Activated T-cell treated with anti-CD3 and anti-CD28 coated beads for 4 hours (primary cell): ENCODE measurements around the gene ARL15.

Source experiments
- DNase-seq: peaks from one replicate; pipeline ENCODE4 v3.0.0-alpha.2; 2020

ARL15 gene

DNA sequence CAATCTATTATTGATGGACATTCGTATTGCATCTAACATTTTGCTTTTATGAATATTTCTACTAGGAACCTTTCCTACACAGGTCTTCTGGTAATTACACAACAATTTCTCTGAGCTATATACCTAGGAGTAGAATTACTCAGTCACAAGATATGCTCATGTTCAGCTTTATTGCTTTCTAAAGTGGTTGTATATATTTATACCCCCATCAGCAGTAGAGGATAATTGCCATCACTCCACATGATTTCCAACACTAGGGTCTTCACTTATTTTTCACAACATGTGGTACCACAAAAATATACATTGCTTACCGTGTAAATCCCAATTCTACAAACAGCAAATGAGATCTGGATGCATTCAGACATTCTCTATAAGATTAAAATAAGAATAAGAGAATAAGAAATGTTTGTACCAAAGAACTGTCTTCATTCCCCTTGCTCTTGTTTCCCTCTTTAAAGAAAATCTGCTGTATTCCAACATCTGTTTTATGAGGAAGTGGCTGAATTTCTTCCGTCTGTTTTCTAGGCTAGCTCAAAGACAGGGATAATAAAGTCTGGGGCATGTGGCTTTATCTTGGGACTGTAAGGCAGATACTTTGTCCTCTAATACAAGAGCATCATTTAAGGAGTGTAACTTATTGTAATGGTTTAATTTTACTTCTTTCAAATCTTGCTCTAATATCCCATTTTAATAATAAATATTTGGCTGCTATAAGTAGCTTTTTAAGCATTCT lies 28.2 kb downstream of the ARL15 start:
- DNase-seq: no peak

DNA sequence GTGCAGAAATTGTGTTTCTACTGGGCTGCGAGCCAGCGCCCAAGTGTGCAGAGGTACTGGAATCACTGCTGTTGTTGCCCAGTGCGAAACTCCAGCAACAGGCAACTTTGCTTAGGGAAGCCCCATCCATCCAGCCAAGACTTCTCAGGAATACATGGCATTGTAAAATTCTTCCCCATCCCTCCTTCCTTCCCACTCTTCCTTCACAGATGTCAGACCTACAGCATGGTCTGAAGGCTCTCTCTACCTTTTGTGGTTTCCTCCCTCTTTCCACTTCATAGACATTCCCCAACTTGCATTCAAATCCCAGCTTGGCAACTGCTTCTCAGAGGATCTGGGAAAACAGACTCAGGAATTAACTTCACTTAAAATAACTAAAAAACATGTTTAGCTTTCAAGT lies 30.4 kb downstream of the ARL15 start:
- no peak for DNase-seq

DNA sequence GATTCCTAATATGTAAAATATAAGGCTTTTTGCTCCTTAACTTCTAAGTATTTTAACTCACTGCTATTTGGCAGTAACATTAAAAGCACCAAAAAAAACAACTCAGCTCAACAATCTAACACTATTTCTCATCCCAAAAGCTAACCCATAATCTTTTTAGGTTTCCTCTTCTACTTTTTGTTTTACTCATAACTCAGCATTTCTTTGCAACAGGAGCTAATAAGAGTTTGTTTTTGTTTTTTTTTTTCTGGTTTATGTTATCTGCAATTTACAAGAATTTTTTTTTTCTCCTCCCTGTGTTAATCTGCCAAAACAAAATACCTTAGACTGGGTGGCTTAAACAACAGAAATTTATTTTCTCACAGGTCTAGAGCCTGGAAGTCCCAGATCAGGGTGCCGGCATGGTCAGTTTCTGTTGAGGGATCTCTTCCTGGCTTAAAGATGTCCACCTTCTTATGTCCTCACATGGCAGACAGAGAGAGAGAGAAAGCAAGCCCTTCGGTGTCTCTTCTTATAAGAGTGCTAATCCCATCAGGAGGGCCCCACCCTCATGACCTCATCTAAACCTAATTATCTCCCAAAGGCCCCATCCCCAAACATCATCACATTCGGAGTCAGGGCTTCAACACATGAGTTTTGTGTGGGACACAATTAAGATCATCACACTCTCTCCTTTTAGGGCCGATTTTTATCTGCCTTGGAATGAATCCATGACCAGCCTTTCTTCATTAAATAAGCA lies 31.2 kb downstream of the ARL15 start:
- no peak for DNase-seq

DNA sequence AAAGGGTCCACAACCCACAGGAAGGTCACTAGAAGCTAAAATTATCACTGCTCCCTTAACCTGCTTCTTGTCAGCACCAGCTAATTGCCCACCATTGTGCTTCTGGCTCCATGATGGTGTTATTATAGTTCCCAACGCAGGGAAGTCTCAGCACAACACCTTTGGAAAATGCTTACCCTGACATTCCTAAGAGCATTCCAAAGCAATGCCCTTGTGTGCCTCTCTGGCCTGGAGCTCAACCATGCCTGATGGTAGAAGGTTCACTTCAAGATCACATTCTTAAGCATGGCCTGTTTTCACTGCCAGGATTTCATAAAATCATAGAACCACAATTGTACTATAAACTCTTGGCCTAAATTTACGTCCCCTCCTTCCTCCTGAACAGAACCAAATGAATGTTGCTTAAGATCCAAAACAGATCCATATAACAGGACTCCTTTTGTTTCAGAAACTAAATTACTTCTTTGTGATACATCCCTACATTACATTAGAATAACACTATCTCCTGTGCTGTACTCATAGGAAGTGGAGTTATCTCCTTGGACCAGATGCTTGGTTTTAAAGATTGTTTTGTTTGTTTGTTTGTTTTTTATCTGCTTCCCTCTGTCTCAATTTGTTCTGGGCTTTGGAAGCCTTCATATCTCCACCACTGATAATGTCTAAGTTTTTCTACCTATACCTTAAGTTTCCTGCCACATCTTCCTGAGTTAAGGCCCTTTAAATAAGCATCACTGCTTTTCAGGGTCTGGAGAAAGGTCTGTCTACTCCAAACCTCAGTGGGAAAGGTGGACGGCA lies 32.1 kb downstream of the ARL15 start:
- no peak for DNase-seq

DNA sequence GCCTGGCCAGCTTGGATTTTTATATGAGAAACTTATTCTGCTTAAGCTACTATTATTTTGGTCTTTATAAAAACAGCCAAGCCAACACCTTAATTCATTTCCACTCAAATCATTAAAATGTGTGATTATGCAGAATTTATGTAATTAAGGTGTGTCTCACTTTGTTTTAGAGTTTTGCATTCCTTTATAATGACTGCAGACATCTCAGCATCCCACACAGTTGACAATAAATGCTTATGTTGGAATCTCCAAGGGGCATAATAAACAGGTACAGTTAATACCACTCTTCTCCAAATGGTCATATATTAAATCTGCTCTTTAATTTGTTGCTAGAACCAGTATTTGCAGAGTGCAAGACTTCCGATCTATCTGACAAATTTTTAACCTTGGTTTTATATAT lies 34.3 kb downstream of the ARL15 start:
- no peak for DNase-seq

DNA sequence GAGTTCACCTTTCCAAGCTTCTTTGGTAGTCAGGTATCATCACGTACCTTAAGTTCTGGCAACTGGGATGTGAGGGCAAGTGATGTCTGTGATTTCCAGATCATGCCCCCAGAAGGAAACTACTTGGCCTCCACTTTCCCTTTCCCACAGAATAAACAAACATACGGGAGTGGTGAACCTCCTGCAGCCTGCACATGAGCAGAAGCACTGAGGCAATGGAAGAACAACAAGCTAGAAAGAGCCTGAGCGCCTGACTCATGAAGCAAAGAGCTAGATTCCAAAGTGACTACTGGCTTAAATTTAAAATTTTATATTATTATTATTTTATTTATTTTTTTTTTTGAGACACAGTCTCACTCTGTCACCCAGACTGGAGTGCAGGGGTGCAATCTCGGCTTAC lies 35.0 kb downstream of the ARL15 start:
- no peak for DNase-seq

DNA sequence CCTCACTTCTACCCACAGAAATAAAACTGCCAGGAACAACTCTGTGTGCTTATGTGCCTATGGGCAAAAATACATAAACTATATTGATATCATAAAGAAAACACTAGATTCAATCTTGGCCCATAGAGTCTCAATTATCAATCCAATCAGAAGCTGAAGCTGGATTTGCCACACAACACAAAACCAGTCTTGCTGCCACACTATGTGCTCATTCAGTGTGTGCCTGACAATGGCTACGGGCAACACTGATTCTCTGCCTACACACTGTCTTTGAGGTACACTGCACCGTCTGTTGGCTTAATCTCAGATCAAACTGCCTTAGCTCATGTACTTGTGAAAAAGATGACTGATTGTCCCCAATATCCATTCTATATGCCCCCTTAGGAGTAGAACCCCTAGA lies 35.4 kb downstream of the ARL15 start:
- no peak for DNase-seq

DNA sequence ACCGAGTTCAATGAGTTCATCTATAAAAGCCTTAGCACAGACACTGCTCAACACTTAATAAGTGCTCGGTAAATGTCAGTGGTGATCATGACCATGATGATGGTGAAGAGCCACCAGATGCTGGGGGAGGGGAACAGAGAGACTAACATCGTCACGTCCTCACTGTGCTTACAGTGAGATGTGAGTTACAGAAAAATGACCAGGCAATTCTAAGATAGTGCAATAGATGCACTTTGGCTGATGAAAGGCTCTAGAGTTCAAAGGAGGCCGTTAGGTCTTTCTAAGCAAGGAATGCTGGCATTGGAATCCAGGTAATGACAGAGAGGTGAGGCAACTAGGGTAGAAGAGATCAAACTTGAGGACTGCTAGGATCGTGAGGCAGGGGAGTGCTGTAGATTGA lies 36.7 kb downstream of the ARL15 start:
- no peak for DNase-seq

DNA sequence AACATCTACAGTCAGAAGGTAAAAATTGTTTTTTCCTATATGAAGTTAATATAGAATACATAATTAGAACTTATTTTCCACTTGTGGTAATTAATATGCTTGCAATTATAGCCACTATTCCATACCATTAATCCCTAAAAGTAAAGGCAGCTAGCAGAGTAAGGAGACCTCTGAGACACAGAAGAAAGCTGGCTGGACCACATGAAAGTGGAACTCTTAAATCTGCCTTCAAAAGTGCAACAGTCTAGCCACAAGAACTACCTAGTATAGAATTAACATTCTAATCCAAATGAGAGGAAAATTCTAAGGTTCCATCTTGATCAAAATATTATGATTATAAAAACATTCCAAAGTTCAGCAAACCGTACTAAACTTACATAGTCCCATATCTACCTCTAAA lies 37.6 kb downstream of the ARL15 start:
- DNase-seq: no peak

DNA sequence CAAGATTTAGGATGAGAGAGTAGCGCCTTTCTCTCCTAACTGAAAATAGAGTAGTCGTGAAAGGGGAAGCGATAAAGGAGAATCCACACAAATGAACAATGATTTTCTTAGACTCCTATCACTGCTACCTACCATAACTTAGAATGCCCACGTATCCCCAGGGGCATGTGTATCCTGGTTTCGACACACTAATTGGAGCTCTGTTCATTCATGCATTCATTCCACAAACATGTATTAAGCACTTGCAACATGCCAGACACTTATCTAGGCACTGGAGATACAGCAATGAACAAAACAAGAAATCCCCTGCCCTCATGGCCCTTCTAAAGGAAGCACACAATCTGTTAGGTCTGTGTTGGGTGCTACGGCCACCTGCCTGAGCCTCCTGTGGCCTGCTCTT lies 40.0 kb downstream of the ARL15 start:
- DNase-seq: no peak

DNA sequence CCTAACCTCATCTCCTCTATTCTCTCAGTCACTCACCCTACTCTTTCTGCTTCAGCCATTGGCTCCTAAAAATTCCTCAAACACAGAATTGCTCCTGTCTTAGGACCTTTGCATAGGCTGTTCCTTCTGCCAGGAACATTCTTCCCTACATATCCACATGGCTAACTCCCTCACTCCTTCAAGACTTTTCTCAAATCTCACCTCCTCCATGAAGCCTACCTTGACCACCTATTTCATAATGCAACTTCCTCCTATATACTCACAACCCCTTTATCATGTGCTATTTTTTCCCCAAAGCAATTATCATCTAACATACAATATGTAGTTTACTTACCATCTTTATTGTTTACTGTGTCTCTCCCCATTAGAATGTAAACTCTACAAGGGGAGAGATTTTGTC lies 45.8 kb downstream of the ARL15 start:
- no peak for DNase-seq

DNA sequence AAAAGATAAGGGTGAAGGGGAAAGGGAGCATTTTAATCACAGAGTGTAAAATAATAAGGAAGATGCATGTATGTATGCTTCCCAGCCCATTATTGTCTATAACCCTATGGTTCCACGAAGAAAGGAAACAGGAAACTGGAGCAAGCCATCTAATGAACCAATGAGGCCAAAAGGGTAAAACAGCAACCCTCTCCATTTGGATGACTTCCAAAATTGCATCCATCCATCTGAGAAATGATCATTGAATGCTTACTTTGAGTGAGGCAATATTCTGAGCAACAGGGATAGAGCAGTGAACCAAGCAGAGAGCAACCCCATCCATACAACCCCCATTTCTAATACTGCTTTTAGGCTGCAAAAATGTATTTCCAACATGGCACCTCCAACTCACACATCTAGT lies 46.9 kb downstream of the ARL15 start:
- no peak for DNase-seq

DNA sequence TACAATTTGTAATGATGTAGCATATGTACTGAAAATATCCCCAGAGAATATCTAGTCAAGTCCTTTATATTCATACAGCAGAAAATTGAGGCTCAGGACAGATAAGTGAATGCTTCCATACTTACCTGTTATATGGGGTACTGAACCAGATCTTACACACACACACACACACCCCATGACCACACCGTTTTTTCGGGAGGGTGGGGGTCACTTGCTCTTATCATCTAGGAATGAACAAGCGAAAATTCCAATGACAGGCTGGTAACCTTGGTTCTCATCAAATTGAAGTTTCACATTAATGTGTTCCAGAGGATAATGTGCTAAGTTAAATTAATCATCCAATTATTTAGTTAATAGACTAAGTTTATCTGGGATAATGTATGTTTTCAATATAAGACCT lies 48.8 kb downstream of the ARL15 start:
- DNase-seq: no peak

DNA sequence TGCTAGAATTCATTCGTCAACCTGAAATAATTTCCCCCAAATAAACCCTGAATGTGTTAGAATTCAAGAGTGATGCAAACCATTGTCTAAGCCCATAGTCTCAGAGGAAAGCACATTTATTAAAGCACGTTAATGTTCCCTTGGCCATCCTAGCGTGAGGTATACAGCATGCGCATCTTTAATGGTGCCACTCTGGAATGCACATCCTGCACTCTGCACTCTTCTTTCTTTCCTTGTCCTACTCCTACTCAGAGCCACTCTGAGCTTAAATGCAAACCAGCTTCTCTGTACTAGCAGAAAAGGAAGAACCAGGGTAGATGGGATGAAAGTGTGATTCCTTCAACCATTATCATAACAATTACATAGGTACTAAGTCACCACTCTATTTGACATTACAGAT lies 50.4 kb downstream of the ARL15 start:
- DNase-seq: no peak

DNA sequence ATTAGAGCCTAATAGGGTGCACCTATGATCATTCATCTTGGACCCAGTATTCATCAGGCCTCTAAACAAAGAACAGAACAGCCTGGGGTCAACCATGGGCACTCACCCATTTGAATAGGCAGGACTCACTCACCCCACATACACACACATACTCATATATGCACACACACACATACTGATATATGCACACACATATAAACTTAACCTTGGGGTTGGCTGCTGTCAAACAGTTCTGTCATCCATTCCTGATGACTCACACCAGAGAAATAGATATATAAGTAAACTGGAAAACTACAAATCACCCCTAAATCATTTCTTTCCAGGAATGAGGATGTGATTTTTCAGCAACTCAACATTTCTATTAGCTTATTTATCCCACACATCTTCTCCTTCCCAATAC lies 51.3 kb downstream of the ARL15 start:
- no peak for DNase-seq

DNA sequence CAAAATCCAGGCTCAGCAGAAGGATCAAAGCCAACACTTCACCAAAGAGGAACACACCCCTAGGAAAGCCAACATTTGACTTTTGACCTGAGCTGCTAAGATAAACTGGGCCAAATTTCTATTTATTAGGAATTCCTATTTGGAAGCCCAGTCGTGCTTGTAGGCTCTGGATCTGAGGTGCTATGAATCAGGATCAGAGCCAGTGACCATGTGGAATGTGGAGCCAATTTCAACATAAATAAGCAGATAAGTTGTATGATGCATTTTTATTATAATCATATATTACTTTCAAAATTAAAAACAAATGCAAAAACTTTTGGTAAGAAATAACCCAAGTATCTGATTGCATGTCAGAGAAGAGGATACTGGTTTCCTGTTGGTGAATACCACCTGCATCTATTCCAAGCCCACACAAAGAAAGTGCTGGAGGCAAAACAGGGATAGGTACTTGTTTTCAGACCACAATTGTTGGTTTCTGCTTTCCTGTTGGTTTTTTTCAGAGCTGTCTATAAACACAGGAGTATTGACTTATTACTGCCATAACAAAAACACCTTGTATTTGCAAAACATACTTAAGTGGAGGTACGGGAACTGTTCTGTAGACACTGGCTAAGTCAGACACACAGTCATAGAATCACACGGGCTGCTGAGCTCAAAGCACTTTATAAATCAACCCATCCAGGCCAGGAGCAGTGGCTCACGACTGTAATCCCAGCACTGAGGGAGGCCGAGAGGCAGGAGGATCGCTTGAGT lies 52.8 kb downstream of the ARL15 start:
- DNase-seq: no peak

DNA sequence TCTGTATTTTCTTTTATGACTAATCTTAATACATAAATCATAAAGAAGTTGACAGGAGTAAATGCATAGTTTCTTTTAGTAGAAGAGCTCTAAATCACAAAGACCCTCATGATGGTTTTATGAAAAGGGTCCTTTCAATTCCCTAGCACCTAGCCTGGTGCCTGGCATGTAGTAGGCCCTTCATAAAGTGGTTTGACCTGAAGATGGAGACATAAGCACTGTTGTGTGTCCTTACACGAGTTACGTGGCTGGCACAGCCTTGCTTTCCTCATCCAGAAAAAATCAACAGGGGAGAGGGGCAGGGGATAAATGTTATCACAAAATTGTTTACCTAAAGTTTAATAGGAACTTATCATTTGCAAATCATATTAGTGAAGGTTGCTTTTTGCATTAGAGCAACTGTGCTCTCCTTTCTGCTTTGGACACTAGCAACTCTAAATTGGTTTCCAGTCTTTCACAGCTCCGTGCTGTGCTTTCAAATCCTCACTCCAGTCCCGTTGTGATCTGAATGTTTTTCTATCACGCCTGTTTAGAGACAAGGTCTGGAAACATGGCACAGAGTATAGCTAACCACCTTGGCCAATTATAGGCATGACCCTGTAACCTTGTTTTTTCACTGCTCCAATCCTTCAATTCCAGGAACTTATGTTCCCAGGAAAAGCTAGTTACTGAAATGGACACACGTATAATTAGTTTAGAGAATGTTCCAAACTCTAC lies 55.7 kb downstream of the ARL15 start:
- no peak for DNase-seq

DNA sequence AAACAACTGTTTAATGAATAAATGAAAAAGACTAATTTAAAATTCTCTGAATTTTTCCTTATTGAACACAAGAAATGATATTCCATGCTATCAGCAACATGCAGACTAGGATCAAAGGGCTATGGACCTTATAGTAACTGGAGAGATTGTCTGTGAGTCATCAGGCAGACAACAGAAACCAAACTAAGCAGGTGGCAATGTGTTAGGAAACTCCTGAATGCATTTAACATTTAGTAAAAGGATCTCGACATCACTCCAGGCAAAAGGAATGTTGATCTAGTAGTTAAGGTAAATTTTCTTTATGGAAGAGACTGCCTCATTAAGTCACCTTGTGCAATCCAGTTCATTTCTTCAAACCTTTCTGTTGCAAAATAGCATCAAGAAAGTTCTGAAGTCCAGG lies 58.4 kb downstream of the ARL15 start:
- DNase-seq: no peak

DNA sequence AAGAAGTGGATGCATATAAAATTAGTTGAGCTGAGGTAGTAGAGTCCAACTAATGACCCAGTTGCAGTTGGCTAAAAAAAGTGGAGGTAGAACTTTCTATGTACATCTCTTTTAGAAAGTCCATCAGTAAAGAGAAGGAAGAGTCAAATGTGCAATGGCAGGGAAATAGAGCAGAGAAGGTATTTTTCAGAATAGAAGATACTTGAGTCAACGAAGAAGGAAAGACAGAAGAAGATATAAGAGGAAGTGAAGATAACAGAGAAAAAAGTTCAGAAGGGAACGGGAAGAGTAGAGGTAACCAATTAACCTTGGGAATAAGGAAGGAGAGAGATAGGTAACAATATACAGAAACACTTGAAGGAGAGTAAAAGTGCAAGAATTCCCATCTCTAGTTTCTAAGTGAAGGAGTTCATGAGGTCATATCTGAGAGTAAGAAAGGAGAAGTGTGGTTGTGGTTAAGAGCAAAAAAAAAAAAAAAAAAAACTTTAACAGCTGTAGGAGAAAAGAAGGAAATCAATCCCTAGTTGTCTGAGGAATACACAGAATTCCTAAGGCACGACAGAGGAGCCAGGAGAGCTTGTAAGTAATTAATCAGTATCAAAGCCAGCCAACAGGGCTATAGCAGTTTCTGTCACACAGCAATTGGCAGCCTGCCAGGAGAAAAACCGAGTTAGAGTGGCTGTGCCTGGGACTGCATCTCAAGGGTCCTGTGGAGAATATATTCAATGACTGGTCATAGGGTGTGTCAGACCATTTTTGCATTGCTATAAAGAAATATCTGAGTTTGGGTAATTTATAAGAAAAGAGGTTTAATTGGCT lies 61.0 kb downstream of the ARL15 start:
- DNase-seq: no peak

DNA sequence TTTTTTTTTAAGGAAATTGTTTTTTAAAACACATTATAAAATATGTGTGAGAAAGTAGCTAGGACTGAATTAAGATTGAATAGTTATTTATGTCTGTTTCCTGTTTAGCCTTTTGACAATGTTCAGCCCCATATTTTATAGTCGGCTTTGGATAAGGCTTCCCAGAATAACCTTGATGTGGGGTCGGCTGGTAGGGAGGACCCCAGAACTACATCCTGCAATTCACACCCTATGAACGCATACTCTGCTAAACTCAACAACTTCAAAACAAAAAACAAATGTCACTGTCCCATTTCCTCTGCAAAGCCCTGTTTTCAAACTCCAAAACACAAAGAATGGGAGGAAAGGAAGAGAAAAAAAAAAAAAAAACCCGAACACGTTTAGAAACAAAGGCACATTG lies 63.1 kb downstream of the ARL15 start:
- no peak for DNase-seq

DNA sequence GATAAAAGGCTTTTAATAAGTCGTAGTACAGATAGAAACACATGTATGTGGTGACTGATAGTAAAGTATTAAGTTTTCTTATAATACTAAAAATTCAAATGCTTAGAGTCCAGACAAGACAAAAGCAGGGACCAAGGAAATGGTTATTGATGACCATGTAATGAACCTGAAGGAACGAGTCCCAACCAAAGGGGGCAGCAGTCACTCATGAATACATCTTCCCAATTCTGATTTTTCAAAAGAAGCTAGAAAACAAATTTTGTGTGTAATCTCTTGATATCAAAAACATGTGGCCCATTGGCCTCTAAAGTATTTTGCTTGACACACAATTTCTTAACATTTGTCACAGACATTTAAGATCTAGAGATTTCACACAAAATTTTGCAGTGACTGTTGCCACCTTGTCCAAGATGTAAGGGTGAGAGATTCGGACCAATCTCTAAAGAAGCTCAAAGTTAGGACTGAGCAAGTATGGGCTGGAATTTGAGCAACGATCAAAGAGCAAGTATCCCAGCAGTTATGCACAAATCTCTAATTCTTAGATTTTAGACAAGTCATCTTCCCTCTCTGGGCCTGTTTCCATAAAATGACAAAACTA lies 66.8 kb downstream of the ARL15 start:
- DNase-seq: no peak
